ENCODE results near the gene FSIP1.

DNA sequence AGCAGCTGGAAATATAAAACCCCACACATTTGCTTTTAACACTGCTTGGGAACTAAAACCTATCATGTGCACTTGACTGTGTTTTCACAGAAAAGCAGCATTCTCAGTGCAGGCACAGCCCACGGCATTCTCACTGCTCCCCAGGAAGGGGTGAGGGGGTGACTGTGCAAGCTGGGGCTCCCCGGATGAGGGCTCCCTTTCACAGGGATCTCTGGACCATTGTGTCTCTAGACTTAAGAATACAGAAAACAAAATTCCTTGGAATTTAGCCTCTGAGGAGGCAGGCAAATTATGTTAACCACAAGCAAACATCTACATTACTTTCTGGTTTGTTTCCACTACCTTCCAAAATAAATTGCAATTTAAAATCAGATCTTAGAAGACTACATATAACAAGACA lies 100.3 kb downstream of the FSIP1 start:
- TF ChIP-seq SIN3A (IDR thresholded peaks at IDR 0.05; ENCODE audit: borderline replicate concordance in 2 of 2, control insufficient read depth in 1 of 2, low read depth in 2 of 2, low read length in 2 of 2) (no peak), POLR2AphosphoS2 (IDR thresholded peaks at IDR 0.05; ENCODE audit: low read length) (no peak), PHF20 (IDR thresholded peaks at IDR 0.05; ENCODE audit: partially characterized antibody) (no peak), EP300 (IDR thresholded peaks at IDR 0.05; ENCODE audit: low read length) (no peak), TBP (optimal IDR thresholded peaks at IDR 0.05; ENCODE audit: low read depth, low read length) (no peak), CREB1 (IDR thresholded peaks at IDR 0.05) (no peak), CREB1 (CRISPR knock-in tag; IDR thresholded peaks at IDR 0.05) (no peak), FOXA3 (CRISPR knock-in tag; conservative IDR thresholded peaks at IDR 0.05 in 1 of 2, IDR thresholded peaks at IDR 0.05 in 1 of 2) (no peak), JUNB (CRISPR knock-in tag; conservative IDR thresholded peaks at IDR 0.05) (no peak)

Measured in K562 (cell line).